ENCODE results near the gene TNKS2.
"Not testable (repeated sequence)": the region's sequence is repeated elsewhere in the genome, so short reads cannot be mapped to it uniquely, and the experiment has no call there.

TNKS2 gene

DNA sequence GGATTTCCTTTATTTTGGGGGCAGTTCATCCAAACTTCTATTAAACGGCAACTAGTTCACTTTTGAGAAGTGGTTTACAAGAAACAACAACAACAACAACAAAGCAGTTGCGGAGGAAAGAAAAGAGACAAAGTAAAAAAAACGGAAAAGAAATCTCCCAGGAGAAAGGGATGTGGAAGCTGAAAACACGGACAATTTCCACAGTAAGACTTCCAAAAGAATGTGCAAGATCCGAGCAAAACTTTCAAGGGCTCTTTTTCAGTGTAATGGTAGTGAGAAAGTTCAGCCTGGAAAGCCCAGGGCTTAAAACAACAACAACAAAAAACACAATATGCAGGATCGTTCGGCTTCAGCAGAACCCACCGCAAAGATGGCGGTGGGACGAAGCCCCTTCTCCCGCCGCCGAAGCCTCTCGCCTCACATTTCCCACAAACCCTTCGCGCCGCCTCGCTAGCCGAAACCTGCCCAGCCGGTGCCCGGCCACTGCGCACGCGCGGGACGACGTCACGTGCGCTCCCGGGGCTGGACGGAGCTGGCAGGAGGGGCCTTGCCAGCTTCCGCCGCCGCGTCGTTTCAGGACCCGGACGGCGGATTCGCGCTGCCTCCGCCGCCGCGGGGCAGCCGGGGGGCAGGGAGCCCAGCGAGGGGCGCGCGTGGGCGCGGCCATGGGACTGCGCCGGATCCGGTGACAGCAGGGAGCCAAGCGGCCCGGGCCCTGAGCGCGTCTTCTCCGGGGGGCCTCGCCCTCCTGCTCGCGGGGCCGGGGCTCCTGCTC lies at the start of gene TNKS2:
Gene TNKS2, plus strand, starts transcription at position 553 of the 775 bp plus-strand sequence. CDS start 265 bp downstream, outside the sequence.
- TF ChIP-seq, protein P1, sequence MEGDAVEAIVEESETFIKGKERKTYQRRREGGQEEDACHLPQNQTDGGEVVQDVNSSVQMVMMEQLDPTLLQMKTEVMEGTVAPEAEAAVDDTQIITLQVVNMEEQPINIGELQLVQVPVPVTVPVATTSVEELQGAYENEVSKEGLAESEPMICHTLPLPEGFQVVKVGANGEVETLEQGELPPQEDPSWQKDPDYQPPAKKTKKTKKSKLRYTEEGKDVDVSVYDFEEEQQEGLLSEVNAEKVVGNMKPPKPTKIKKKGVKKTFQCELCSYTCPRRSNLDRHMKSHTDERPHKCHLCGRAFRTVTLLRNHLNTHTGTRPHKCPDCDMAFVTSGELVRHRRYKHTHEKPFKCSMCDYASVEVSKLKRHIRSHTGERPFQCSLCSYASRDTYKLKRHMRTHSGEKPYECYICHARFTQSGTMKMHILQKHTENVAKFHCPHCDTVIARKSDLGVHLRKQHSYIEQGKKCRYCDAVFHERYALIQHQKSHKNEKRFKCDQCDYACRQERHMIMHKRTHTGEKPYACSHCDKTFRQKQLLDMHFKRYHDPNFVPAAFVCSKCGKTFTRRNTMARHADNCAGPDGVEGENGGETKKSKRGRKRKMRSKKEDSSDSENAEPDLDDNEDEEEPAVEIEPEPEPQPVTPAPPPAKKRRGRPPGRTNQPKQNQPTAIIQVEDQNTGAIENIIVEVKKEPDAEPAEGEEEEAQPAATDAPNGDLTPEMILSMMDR (conservative IDR thresholded peaks at IDR 0.05; ENCODE audit: low read depth, low read length): no peak
- DNase-seq (ENCODE audit: low read depth): peak; percentile 63
- peak within 1 kb of the TSS; percentile 88 for H3K4me3 ChIP-seq (ENCODE audit: low read length)

DNA sequence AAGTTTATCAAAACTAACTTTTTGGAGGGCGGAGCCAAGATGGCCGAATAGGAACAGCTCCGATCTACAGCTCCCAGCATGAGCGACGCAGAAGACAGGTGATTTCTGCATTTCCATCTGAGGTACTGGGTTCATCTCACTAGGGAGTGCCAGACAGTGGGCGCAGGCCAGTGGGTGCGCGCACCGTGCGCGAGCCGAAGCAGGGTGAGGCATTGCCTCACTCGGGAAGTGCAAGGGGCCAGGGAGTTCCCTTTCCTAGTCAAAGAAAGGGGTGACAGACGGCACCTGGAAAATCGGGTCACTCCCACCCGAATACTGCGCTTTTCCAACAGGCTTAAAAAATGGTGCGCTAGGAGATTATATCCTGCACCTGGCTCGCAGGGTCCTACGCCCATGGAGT lies 48.6 kb upstream of the TNKS2 start:
- DNase-seq (ENCODE audit: low read depth); H3K4me3 ChIP-seq (ENCODE audit: low read length): not testable (repeated sequence)

DNA sequence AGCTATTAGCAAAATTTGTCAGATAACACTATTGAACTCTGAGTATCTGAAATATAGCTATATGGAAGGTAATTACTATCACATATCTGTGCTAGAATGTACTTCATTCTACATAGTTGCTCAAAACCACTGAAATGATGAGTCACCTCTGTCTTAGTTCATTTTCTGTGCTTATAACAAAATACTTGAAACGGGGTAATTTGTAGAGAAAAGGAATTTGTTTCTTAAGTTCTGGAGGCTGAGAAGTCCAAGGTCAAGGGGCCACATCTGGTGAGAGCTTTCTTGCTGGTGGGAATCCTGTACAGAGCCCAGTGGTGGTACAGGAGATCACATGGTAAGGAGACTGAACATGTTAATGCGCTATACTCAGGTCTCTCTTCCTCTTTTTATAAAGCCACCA lies 41.9 kb upstream of the TNKS2 start:
- TF ChIP-seq, protein P1 (conservative IDR thresholded peaks at IDR 0.05; ENCODE audit: low read depth, low read length): no peak
- no peak overlapping the region for H3K4me3 ChIP-seq (ENCODE audit: low read length)
- DNase-seq (ENCODE audit: low read depth): no peak

DNA sequence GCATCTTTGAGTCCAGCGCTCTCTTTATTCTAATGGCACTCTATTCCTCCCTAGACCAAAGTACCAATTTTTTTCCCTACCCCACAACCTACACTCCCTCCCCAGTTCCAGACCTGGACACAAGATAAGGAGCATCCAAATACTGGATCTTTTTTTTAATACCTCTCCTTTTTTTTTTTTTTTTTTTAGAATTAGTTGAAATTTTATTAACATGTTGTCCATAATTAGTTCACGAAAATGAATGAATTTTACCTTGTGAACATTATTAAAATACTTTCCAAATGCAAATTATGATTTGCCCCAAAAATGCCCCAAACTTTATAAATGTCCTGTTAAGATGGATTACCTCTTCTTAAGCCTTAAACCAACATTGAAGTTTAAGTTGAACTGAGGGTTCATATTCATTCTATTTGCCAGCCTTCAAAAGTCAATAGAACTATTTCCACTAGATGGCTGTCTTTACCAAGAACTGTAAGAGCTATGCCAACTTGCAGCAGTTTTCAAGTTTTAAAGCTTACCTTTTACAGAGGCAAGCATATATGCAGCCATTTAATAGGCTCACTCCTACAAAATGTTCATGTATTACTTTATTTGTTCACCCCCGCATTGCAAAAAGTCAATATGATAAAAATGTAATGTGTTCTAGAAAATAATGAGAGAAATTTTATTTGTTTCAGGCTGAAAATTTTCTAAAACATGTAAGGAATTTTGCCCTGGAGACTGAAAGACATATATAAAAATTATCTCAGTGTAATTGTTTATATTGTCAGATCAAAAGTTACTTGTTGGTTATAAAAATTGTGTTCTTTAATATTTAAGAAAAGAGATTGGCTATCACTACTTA lies 39.7 kb upstream of the TNKS2 start:
- no peak overlapping the region for H3K4me3 ChIP-seq (ENCODE audit: low read length)
- DNase-seq (ENCODE audit: low read depth): no peak
- TF ChIP-seq, protein P1 (conservative IDR thresholded peaks at IDR 0.05; ENCODE audit: low read depth, low read length): peak; percentile 56

DNA sequence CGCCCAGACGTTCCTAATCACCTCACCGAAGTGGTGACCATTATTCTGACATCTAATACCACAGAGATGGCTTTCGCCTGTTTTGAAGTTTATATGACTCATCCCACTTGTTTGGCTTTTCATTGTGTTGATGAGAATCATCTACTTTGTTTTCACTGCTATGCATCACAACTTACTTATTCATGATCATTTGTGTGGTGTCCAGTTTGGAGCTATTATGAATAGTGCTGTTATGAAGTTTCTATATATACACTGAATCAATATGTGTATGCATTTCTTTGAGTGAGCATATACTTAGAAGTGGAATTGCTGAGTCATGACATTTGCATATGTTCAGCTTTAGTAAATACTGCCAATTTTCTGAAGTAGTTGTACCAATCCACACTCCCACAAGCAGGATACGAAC lies 38.6 kb upstream of the TNKS2 start:
- no peak overlapping the region for H3K4me3 ChIP-seq (ENCODE audit: low read length)
- DNase-seq (ENCODE audit: low read depth): no peak

DNA sequence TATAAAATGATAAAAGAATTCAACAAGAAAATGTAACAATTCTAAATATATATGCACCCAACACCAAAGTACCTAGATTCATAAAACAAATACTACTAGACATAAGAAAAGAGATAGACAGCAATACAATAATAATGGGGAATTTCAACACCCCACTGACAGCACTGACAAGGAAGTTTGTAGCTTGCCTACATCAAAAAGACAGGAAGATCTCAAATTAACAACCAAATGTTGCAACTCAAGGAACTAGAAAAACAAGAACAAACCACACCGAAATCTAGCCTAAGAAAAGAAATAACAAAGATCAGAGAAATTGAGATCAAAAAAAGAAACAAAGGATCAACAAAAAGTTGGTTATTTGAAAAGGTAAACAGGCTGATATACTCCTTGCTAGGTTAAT lies 36.5 kb upstream of the TNKS2 start:
- no peak overlapping the region for H3K4me3 ChIP-seq (ENCODE audit: low read length)
- TF ChIP-seq, protein P1 (conservative IDR thresholded peaks at IDR 0.05; ENCODE audit: low read depth, low read length): no peak
- DNase-seq (ENCODE audit: low read depth): no peak

More for the DNA sequence above, 38.6 kb upstream of the TNKS2 start:
- TF ChIP-seq, protein P1 (conservative IDR thresholded peaks at IDR 0.05; ENCODE audit: low read depth, low read length): no peak

DNA sequence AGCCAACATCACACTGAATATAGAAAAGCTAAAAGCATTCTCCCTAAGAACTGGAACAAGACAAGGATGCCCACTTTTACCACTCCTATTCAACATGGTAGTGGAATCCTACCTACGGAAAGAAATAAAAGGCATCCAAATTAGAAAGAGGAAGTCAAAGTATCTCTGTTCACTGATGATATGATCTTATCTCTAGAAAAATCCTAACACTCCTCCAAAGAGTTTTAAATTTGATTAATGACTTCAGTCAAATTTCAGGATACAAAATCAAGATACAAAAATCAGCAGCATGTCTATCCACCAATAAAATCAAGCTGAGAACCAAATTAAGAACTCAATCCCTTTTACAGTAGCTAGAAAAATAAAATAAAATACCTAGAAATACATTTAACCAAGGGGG lies 35.3 kb upstream of the TNKS2 start:
- TF ChIP-seq, protein P1 (conservative IDR thresholded peaks at IDR 0.05; ENCODE audit: low read depth, low read length): no peak
- no peak for DNase-seq (ENCODE audit: low read depth)
- no peak overlapping the region for H3K4me3 ChIP-seq (ENCODE audit: low read length)

Data from retinal pigment epithelial cell (primary cell).